Neural progenitor cell (in vitro differentiated cells): ENCODE measurements around the gene TRIM32.

Experiments
- CTCF ChIP-seq: fragments of 200-600 bp; sonication (generic); IDR thresholded peaks from 2 replicates; pipeline ENCODE4 v1.5.1; 2017; ENCODE audit warnings: antibody characterized with exemption, mild to moderate bottlenecking
- EZH2 ChIP-seq: fragments of 200-600 bp; sonication (generic); IDR thresholded peaks from 2 replicates; pipeline ENCODE4 v1.6.1; 2017; ENCODE audit warnings: antibody characterized with exemption, mild to moderate bottlenecking, moderate library complexity
- EZH2phosphoT487 ChIP-seq: fragments of 200-600 bp; sonication (generic); IDR thresholded peaks from 2 replicates; pipeline ENCODE4 v1.6.1; 2017; ENCODE audit warnings: antibody characterized with exemption

- TF ChIP-seq CTCF (no peak), EZH2phosphoT487 (no peak), EZH2 (no peak)
Measured at GRCh38 chr9:116703634-116704033, 16.5 kb downstream of the TRIM32 start.
